OCI-LY3 (cell line): Measurements from ENCODE around the gene SDR9C7.
"Not testable (repeated sequence)": the region's sequence is repeated elsewhere in the genome, so short reads cannot be mapped to it uniquely, and the experiment has no call there.

Experiments
- H2AFZ ChIP-seq: fragments of 200-600, 300-600 bp; shearing (Covaris generic); 2 replicates; pipeline ENCODE4 v1.6.0; 2014; ENCODE audit warnings: antibody characterized with exemption, low read depth, low read length
- H3K27ac ChIP-seq: fragments of 200-600, 300-600 bp; sonication (generic); 2 replicates; pipeline ENCODE4 v1.5.1; 2014; ENCODE audit warnings: mild to moderate bottlenecking, low read length, moderate library complexity, mixed read lengths
- H3K27me3 ChIP-seq: fragments of 200-600, 300-600 bp; sonication (generic); 2 replicates; pipeline ENCODE4 v1.6.1; 2014; ENCODE audit warnings: low read depth, low read length, mixed read lengths
- H3K36me3 ChIP-seq: fragments of 200-600, 300-600 bp; sonication (generic); replicated peaks from 2 replicates; pipeline ENCODE3; 2014; ENCODE audit warnings: low read depth, low read length, mixed read lengths
- H3K4me1 ChIP-seq: fragments of 300-600, 200-600 bp; sonication (generic); 2 replicates; pipeline ENCODE4 v1.6.1; 2014; ENCODE audit warnings: low read length, mixed read lengths
- H3K4me2 ChIP-seq: fragments of 200-600, 300-600 bp; sonication (generic); 2 replicates; pipeline ENCODE4 v1.6.1; 2014; ENCODE audit warnings: low read length, mixed read lengths
- H3K4me3 ChIP-seq: fragments of 300-600, 200-600 bp; sonication (generic); 2 replicates; pipeline ENCODE4 v1.5.1; 2014; ENCODE audit warnings: antibody characterized with exemption, mild to moderate bottlenecking, low read length, moderate library complexity
- H3K79me2 ChIP-seq: fragments of 300-600, 200-600 bp; shearing (Covaris generic); 2 replicates; pipeline ENCODE4 v1.6.1; 2014; ENCODE audit warnings: mild to moderate bottlenecking, low read length, mixed read lengths
- H3K9ac ChIP-seq: fragments of 300-600, 200-600 bp; shearing (Covaris generic); 2 replicates; pipeline ENCODE4 v1.6.0; 2014; ENCODE audit warnings: mild to moderate bottlenecking, low read length, moderate library complexity
- H3K9me3 ChIP-seq: fragments of 200-600, 300-600 bp; shearing (Covaris generic); 2 replicates; pipeline ENCODE4 v1.6.1; 2014; ENCODE audit warnings: low read length, mixed read lengths; ENCODE audit not compliant: insufficient read depth
- H4K20me1 ChIP-seq: fragments of 200-600, 300-600 bp; sonication (generic); 2 replicates; pipeline ENCODE4 v1.6.1; 2016; ENCODE audit warnings: low read length, mixed read lengths; ENCODE audit not compliant: insufficient read depth
- EZH2phosphoT487 ChIP-seq: fragments of 200-600 bp; shearing (Covaris generic); IDR thresholded peaks from 2 replicates; pipeline ENCODE4 v1.6.1; 2018; ENCODE audit warnings: antibody characterized with exemption, mixed run types, low read depth
- TF ChIP-seq, protein P1 (sequence below): fragments of 200-600, 300-600 bp; sonication (generic); IDR thresholded peaks from 2 replicates; pipeline ENCODE4 v1.5.1; 2014; ENCODE audit warnings: antibody characterized with exemption, low read length, low read depth

Gene SDR9C7

GRCh38 chr12:56905852-56906251, 28.4 kb downstream of the SDR9C7 start:
- Histone ChIP-seq H3K4me1 (no peaks in the 10 kb centered on the region), H3K9me3 (no peaks in the 10 kb centered on the region), H3K4me2 (no peak overlapping the region), H3K9ac (no peak overlapping the region), H3K27me3 (peaks cover 3% of the 10 kb centered on the region; the same call in 1 of the 2 replicates), H4K20me1 (no peaks in the 10 kb centered on the region), H3K79me2 (no peaks in the 10 kb centered on the region), H2AFZ (no peak overlapping the region), H3K36me3 (no peaks in the 10 kb centered on the region), H3K27ac (no peak overlapping the region), H3K4me3 (no peak overlapping the region)
- TF ChIP-seq, protein P1, sequence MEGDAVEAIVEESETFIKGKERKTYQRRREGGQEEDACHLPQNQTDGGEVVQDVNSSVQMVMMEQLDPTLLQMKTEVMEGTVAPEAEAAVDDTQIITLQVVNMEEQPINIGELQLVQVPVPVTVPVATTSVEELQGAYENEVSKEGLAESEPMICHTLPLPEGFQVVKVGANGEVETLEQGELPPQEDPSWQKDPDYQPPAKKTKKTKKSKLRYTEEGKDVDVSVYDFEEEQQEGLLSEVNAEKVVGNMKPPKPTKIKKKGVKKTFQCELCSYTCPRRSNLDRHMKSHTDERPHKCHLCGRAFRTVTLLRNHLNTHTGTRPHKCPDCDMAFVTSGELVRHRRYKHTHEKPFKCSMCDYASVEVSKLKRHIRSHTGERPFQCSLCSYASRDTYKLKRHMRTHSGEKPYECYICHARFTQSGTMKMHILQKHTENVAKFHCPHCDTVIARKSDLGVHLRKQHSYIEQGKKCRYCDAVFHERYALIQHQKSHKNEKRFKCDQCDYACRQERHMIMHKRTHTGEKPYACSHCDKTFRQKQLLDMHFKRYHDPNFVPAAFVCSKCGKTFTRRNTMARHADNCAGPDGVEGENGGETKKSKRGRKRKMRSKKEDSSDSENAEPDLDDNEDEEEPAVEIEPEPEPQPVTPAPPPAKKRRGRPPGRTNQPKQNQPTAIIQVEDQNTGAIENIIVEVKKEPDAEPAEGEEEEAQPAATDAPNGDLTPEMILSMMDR, result no peak

DNA sequence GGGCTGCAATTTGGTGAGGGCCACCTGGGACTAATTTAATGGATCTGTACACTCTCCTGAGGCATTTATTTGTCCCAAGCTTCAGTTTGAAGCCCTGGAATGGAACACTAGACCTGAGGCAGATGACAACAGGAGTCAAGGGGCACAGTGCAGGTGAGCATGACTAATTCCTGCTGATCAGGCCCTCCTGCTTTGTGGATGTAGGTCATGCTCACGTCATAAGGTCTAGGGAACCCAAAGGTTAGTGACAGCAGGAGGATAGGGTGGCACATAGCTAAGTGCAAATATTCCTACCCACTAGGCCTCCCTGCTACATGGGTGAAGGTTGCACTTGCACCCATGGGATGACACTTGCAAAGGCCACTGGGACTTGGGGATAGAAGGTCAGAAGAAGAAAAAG, 30.8 kb downstream of the SDR9C7 start:
- Histone ChIP-seq H3K36me3 (no peaks in the 10 kb centered on the region), H3K4me3 (no peak overlapping the region), H3K4me2 (no peak overlapping the region), H3K9ac (no peak overlapping the region), H3K9me3 (no peaks in the 10 kb centered on the region), H4K20me1 (no peaks in the 10 kb centered on the region), H3K27ac (no peak overlapping the region), H3K79me2 (no peaks in the 10 kb centered on the region), H3K27me3 (peaks cover 3% of the 10 kb centered on the region; the same call in 1 of the 2 replicates), H3K4me1 (no peaks in the 10 kb centered on the region), H2AFZ (no peak overlapping the region)
- TF ChIP-seq EZH2phosphoT487, result no peak
- TF ChIP-seq, protein P1, result no peak

DNA sequence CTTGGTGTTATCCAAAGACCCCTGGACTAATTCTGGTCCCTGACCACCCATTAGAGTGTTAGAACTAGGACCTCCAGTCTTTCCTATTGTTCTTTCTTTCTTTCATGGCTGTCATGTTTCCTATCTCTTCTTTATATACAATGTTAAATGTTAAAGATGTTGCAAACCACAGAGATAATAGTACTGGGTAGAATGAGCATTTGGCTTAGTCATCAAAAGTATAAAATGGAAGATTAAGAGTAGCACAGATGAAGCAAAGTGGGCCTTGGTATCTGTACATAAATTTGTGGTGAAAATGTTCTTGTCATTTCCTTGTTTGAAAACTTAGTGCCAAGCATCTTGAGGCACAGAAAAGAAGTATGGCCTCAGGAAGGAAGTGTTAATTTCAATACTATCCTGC, 32.9 kb downstream of the SDR9C7 start:
- not testable (repeated sequence) for H2AFZ ChIP-seq, H3K4me2 ChIP-seq, H3K4me3 ChIP-seq, H3K27me3 ChIP-seq, H4K20me1 ChIP-seq, H3K9ac ChIP-seq, H3K4me1 ChIP-seq, H3K79me2 ChIP-seq, H3K36me3 ChIP-seq, H3K27ac ChIP-seq, H3K9me3 ChIP-seq

- no peak for TF ChIP-seq EZH2phosphoT487
- TF ChIP-seq, protein P1, result no peak
- Histone ChIP-seq H3K4me2 (no peak overlapping the region), H4K20me1 (no peaks in the 10 kb centered on the region), H2AFZ (no peak overlapping the region), H3K4me1 (no peaks in the 10 kb centered on the region), H3K79me2 (no peaks in the 10 kb centered on the region), H3K36me3 (no peaks in the 10 kb centered on the region), H3K9me3 (no peaks in the 10 kb centered on the region), H3K4me3 (no peak overlapping the region), H3K27me3 (no peaks in the 10 kb centered on the region), H3K27ac (no peak overlapping the region), H3K9ac (no peak overlapping the region)
These were observed 33.6 kb downstream of the SDR9C7 start for GRCh38 chr12:56900583-56900982.

DNA sequence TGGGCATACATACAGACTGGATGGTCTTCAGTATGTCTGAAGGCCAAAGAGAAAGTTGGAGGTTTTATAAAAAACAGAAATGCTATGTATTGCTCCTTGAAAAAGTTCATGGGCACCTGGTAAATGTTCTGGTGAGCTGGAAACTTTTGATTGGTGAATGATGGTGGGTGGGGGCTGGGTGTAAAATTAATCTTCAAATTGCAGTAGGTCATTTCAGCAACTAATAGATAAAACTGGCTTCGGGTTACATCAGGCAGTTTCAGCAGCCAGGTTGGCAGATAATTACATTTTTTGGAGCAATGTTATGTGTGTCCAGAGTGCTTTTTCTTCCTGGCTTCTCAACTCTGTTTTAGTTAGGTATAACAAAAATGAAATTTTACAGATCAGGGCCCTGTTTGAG, 35.3 kb downstream of the SDR9C7 start:
- H3K27me3 ChIP-seq, result no peaks in the 10 kb centered on the region
- no peak for TF ChIP-seq EZH2phosphoT487
- TF ChIP-seq, protein P1, result no peak
- H3K27ac ChIP-seq, result no peak overlapping the region
- no peaks in the 10 kb centered on the region for H4K20me1 ChIP-seq
- H3K4me1 ChIP-seq, result no peaks in the 10 kb centered on the region
- H3K9me3 ChIP-seq, result no peaks in the 10 kb centered on the region
- H3K4me2 ChIP-seq, result no peak overlapping the region
- no peaks in the 10 kb centered on the region for H3K79me2 ChIP-seq
- no peak overlapping the region for H2AFZ ChIP-seq
- no peak overlapping the region for H3K9ac ChIP-seq
- H3K4me3 ChIP-seq, result no peak overlapping the region
- H3K36me3 ChIP-seq, result no peaks in the 10 kb centered on the region
